H9 (cell line): ENCODE results near the gene CASP12. TPM values are rescaled to one million over a fixed set of nuclear protein-coding genes. Genes with fewer than 3 reads are reported as not detected.

ENCODE experiments used
- DNase-seq: peaks from one replicate; pipeline ENCODE4 v3.0.0-alpha.2; 2017
- H2AFZ ChIP-seq: one replicate; pipeline ENCODE4 v1.6.1; 2013; ENCODE audit warnings: mild to moderate bottlenecking, low read length, control low read depth, moderate library complexity
- H2AK5ac ChIP-seq: 2 replicates; pipeline ENCODE4 v1.6.1; 2013; ENCODE audit warnings: low read length, control low read depth, mixed read lengths; ENCODE audit not compliant: insufficient read length
- H2BK120ac ChIP-seq: one replicate; pipeline ENCODE4 v1.6.1; 2013; ENCODE audit warnings: low read depth, mild to moderate bottlenecking, low read length, control low read depth, inconsistent platforms; ENCODE audit not compliant: poor library complexity, severe bottlenecking
- H2BK12ac ChIP-seq: 2 replicates; pipeline ENCODE4 v1.6.1; 2013; ENCODE audit warnings: low read length, control low read depth, mixed read lengths, low read depth; ENCODE audit not compliant: insufficient read length
- H2BK15ac ChIP-seq: 2 replicates; pipeline ENCODE4 v1.6.1; 2013; ENCODE audit warnings: low read depth, low read length, control low read depth
- H2BK20ac ChIP-seq: one replicate; pipeline ENCODE4 v1.6.1; 2013; ENCODE audit warnings: low read depth, mild to moderate bottlenecking, low read length, control low read depth, inconsistent platforms; ENCODE audit not compliant: poor library complexity, severe bottlenecking
- H2BK5ac ChIP-seq: 2 replicates; pipeline ENCODE4 v1.6.1; 2013; ENCODE audit warnings: low read length, control low read depth, mixed read lengths; ENCODE audit not compliant: insufficient read length
- H3K14ac ChIP-seq: 2 replicates; pipeline ENCODE4 v1.6.1; 2013; ENCODE audit warnings: low read length, control low read depth; ENCODE audit not compliant: insufficient read depth
- H3K18ac ChIP-seq: 2 replicates; pipeline ENCODE4 v1.6.1; 2013; ENCODE audit warnings: low read depth, mild to moderate bottlenecking, mixed read lengths, low read length, control low read depth; ENCODE audit not compliant: insufficient read length
- H3K23ac ChIP-seq: 2 replicates; pipeline ENCODE4 v1.6.1; 2013; ENCODE audit warnings: low read length, control low read depth, mixed read lengths, low read depth; ENCODE audit not compliant: insufficient read length
- H3K23me2 ChIP-seq: 2 replicates; pipeline ENCODE4 v1.6.1; 2013; ENCODE audit warnings: low read depth, mild to moderate bottlenecking, mixed read lengths, low read length, control low read depth; ENCODE audit not compliant: insufficient read length, poor library complexity, severe bottlenecking
- H3K27ac ChIP-seq: 2 replicates; pipeline ENCODE4 v1.5.1; 2013; ENCODE audit warnings: low read length, control low read depth, mixed read lengths, low read depth; ENCODE audit not compliant: insufficient read length
- H3K27me3 ChIP-seq: 2 replicates; pipeline ENCODE4 v1.6.1; 2013; ENCODE audit warnings: low read length, control low read depth, inconsistent platforms; ENCODE audit not compliant: insufficient read depth
- H3K4ac ChIP-seq: 2 replicates; pipeline ENCODE4 v1.6.1; 2013; ENCODE audit warnings: low read depth, mild to moderate bottlenecking, control low read depth, inconsistent platforms, low read length, moderate library complexity
- H3K4me1 ChIP-seq: 2 replicates; pipeline ENCODE4 v1.6.1; 2013; ENCODE audit warnings: low read length, control low read depth, inconsistent platforms; ENCODE audit not compliant: insufficient read depth
- H3K4me2 ChIP-seq: 2 replicates; pipeline ENCODE4 v1.6.1; 2013; ENCODE audit warnings: low read length, control low read depth, mixed read lengths; ENCODE audit not compliant: insufficient read length, insufficient read depth
- H3K56ac ChIP-seq: 2 replicates; pipeline ENCODE4 v1.6.1; 2013; ENCODE audit warnings: low read depth, mild to moderate bottlenecking, mixed read lengths, low read length, control low read depth; ENCODE audit not compliant: insufficient read length
- H3K79me1 ChIP-seq: 2 replicates; pipeline ENCODE4 v1.6.1; 2013; ENCODE audit warnings: low read depth, mild to moderate bottlenecking, moderate library complexity, low read length, control low read depth, inconsistent platforms; ENCODE audit not compliant: insufficient read depth, poor library complexity, severe bottlenecking
- H3K79me2 ChIP-seq: 2 replicates; pipeline ENCODE4 v1.6.1; 2013; ENCODE audit warnings: low read length, control low read depth, inconsistent platforms; ENCODE audit not compliant: insufficient read depth
- H3K9ac ChIP-seq: 2 replicates; pipeline ENCODE4 v1.6.1; 2013; ENCODE audit warnings: low read length, control low read depth, mixed read lengths; ENCODE audit not compliant: insufficient read length; ENCODE audit errors: extremely low read depth
- H3K9me3 ChIP-seq: one replicate; pipeline ENCODE4 v1.6.1; 2013; ENCODE audit warnings: low read depth, low read length, inconsistent platforms; ENCODE audit not compliant: control insufficient read depth
- H3T11ph ChIP-seq: one replicate; pipeline ENCODE4 v1.6.1; 2013; ENCODE audit warnings: mild to moderate bottlenecking, low read length, control low read depth, inconsistent platforms
- H4K20me1 ChIP-seq: one replicate; pipeline ENCODE4 v1.6.1; 2013; ENCODE audit not compliant: control insufficient read depth, insufficient read length, insufficient read depth
- H4K5ac ChIP-seq: 2 replicates; pipeline ENCODE4 v1.6.1; 2013; ENCODE audit warnings: low read depth, mild to moderate bottlenecking, mixed read lengths, low read length, control low read depth; ENCODE audit not compliant: insufficient read length
- H4K8ac ChIP-seq: replicated peaks from 2 replicates; pipeline ENCODE4 v1.6.1; 2013; ENCODE audit warnings: low read length, control low read depth, mixed read lengths, low read depth; ENCODE audit not compliant: insufficient read length
- H4K91ac ChIP-seq: 2 replicates; pipeline ENCODE4 v1.6.1; 2013; ENCODE audit warnings: low read depth, mild to moderate bottlenecking, moderate library complexity, mixed read lengths, low read length, control low read depth; ENCODE audit not compliant: insufficient read length
- H3K27ac Mint-ChIP-seq, 3 experiments: 2 replicates in 2 of 3; 3 replicates in 1 of 3; pipeline ENCODE4 v1.8.0; 2020 to 2021; ENCODE audit warnings: mixed read lengths in 3 of 3, mild to moderate bottlenecking in 1 of 3, moderate library complexity in 1 of 3
- H3K27me3 Mint-ChIP-seq: 2 replicates; pipeline ENCODE4 v1.8.0; 2021; ENCODE audit warnings: low read depth, mild to moderate bottlenecking, moderate library complexity, mixed read lengths
- H3K36me3 Mint-ChIP-seq, 3 experiments: 2 replicates in 2 of 3; 3 replicates in 1 of 3; pipeline ENCODE4 v1.8.0; 2020 to 2021; ENCODE audit warnings: low read depth in 3 of 3, mixed read lengths in 3 of 3; ENCODE audit not compliant: insufficient read depth in 1 of 3
- H3K4me1 Mint-ChIP-seq, 2 experiments: 2 replicates each; pipeline ENCODE4 v1.8.0; 2020; ENCODE audit warnings: mixed read lengths in 2 of 2
- H3K4me3 Mint-ChIP-seq, 2 experiments: 2 replicates in 1 of 2; 3 replicates in 1 of 2; pipeline ENCODE4 v1.8.0; 2020 to 2021; ENCODE audit warnings: mild to moderate bottlenecking in 2 of 2, mixed read lengths in 2 of 2, moderate library complexity in 1 of 2
- H3K9me3 Mint-ChIP-seq, 2 experiments: 2 replicates in 1 of 2; 3 replicates in 1 of 2; pipeline ENCODE4 v1.8.0; 2020; ENCODE audit warnings: mild to moderate bottlenecking in 2 of 2, mixed read lengths in 2 of 2, moderate library complexity in 1 of 2
- total RNA-seq: library from RNA; stranded (reverse); gene quantifications from 2 replicates; pipeline ENCODE4 v1.2.1, GENCODE V29; 2021
- TF ChIP-seq, protein P1 (sequence below): fragments of 200-600 bp; sonication (generic); conservative IDR thresholded peaks from 3 replicates; pipeline ENCODE4 v1.8.0; 2021; ENCODE audit warnings: antibody characterized with exemption, mild to moderate bottlenecking

Gene CASP12
- total RNA-seq, 1 experiment from 2014 or later, result not detected

DNA sequence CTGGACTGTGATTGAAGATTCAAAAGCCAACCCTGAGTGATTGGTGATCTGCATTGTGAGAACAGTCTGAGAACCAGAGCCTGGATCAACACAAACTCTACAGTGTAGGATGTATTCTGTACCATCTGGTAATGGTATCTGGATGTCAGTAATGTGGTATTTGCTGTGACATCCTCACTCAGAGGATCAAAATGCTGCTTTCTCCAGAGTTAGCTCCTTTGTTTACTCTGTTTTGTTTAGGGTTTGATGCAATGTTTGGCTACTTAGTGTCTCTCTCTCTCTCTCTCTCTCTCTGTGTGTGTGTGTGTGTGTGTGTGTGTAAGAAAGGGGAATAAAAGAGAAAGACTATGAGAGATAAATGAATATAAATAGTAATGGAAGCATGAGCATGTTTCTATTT lies 45.8 kb upstream of the CASP12 start:
- no peaks in the 10 kb centered on the region for H3K36me3 Mint-ChIP-seq
- H3K4me2 ChIP-seq, result no peak overlapping the region
- no peak overlapping the region for H2AFZ ChIP-seq
- H3K18ac ChIP-seq, result no peak overlapping the region
- H4K91ac ChIP-seq, result no peak overlapping the region
- no peak overlapping the region for H3K9ac ChIP-seq
- no peaks in the 10 kb centered on the region for H3K4me1 ChIP-seq
- no peaks in the 10 kb centered on the region for H3K79me2 ChIP-seq
- no peak overlapping the region for H3K23ac ChIP-seq
- H3K79me1 ChIP-seq, result no peaks in the 10 kb centered on the region
- TF ChIP-seq, protein P1, sequence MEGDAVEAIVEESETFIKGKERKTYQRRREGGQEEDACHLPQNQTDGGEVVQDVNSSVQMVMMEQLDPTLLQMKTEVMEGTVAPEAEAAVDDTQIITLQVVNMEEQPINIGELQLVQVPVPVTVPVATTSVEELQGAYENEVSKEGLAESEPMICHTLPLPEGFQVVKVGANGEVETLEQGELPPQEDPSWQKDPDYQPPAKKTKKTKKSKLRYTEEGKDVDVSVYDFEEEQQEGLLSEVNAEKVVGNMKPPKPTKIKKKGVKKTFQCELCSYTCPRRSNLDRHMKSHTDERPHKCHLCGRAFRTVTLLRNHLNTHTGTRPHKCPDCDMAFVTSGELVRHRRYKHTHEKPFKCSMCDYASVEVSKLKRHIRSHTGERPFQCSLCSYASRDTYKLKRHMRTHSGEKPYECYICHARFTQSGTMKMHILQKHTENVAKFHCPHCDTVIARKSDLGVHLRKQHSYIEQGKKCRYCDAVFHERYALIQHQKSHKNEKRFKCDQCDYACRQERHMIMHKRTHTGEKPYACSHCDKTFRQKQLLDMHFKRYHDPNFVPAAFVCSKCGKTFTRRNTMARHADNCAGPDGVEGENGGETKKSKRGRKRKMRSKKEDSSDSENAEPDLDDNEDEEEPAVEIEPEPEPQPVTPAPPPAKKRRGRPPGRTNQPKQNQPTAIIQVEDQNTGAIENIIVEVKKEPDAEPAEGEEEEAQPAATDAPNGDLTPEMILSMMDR, result no peak
- no peak overlapping the region for H2BK15ac ChIP-seq
- H3K27ac ChIP-seq, result no peak overlapping the region
- no peak overlapping the region for H4K5ac ChIP-seq
- H3K56ac ChIP-seq, result no peak overlapping the region
- H3K27me3 Mint-ChIP-seq, result no peaks in the 10 kb centered on the region
- H2BK5ac ChIP-seq, result no peak overlapping the region
- H4K8ac ChIP-seq, result no peak overlapping the region
- no peak overlapping the region for H3K4ac ChIP-seq
- DNase-seq, result no peak
- no peak overlapping the region for H2BK20ac ChIP-seq
- H3K9me3 Mint-ChIP-seq, result no peaks in the 10 kb centered on the region; a peak in 1 of 5 replicates
- H3K4me3 Mint-ChIP-seq, result no peak overlapping the region
- no peaks in the 10 kb centered on the region for H4K20me1 ChIP-seq
- no peaks in the 10 kb centered on the region for H3K23me2 ChIP-seq
- H2BK12ac ChIP-seq, result no peak overlapping the region
- H3K4me1 Mint-ChIP-seq, result no peaks in the 10 kb centered on the region
- no peak overlapping the region for H3K14ac ChIP-seq
- H3K27me3 ChIP-seq, result no peaks in the 10 kb centered on the region
- no peak overlapping the region for H3T11ph ChIP-seq
- no peak overlapping the region for H2AK5ac ChIP-seq
- no peaks in the 10 kb centered on the region for H3K9me3 ChIP-seq
- H3K27ac Mint-ChIP-seq, result no peak overlapping the region; a peak in 1 of 7 replicates
- no peak overlapping the region for H2BK120ac ChIP-seq
